HPDE6-E6E7 (cell line): ENCODE data around the gene RAB22A.
"Not testable (repeated sequence)": the region's sequence is repeated elsewhere in the genome, so short reads cannot be mapped to it uniquely, and the experiment has no call there.

ENCODE experiments used
- DNase-seq: peaks from one replicate; pipeline ENCODE4 v3.0.0; 2011; ENCODE audit warnings: missing footprints; ENCODE audit errors: extremely low spot score

Gene RAB22A

DNA sequence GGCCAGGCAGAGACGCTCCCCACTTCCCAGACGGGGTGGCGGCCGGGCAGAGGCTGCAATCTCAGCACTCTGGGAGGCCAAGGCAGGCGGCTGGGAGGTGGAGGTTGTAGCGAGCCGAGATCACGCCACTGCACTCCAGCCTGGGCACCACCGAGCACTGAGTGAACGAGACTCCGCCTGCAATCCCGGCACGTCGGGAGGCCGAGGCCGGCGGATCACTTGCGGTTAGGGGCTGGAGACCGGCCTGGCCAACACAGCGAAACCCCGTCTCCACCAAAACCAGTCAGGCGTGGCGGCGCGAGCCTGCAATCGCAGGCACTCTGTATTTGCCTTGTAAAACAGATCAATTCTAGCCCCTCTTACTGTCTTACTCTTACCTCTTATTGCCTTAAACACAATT is 105.3 kb downstream of the RAB22A start:
- DNase-seq = not testable (repeated sequence)

DNA sequence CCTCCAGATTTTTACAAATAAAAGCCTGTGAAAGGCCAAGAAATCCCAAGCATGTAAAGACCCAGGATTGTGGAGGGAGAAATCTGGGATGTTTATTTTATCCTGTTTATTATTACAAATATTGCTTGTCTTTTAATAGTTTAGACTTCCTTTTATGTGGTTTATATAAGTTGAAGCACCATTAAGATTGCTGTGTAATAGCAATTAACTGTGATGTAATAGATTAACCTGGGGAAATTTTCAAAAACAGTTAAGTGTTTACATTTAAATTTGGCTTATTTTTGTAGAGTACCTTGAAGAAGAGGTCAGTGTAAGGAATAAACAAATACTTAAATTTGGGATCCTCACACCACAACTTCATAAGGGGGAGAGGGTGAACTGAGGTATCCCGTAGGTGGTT is 106.5 kb downstream of the RAB22A start:
- no peak for DNase-seq

DNA sequence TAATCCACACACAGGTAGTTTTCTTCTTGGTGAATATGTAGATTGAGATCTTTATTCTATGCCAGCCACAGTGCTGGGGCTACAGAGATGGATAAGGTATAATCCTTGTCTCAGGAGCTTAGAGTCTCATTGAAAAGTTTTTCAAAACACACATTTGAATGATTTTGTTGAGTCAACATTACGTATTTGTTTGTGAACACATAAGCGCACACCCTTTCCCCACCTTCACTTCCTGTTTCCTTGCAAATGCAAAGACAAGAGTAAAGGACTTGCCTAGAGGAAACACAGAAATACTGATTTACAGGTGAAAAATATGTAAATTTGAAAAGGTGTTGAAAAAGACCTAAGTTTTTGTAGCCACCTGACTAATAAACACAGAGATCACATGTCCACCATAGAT is 107.3 kb downstream of the RAB22A start:
- DNase-seq = no peak
